IMR-90 (cell line): ENCODE data around the gene PLA2G15. TPM values are rescaled to one million over a fixed set of nuclear protein-coding genes. Genes with fewer than 3 reads are reported as not detected.

ENCODE experiments used
- USF2 ChIP-seq: fragments of 150-350 bp; IDR thresholded peaks from 2 replicates; pipeline ENCODE4 v1.6.1; 2017; ENCODE audit warnings: mild to moderate bottlenecking, antibody characterized with exemption, low read length, low read depth
- polyA plus RNA-seq, 3 experiments: library from polyadenylated mRNA; depleted of rRNA; stranded (reverse); fragments of >200 nt; gene quantifications; 2 replicates each; pipeline ENCODE4 v1.2.3, GENCODE V29; 2012; ENCODE audit warnings: low replicate concordance in 1 of 3
- total RNA-seq: library from RNA; depleted of rRNA; stranded (reverse); fragments of >200 nt; gene quantifications from 2 replicates; pipeline ENCODE4 v1.2.3, GENCODE V29; 2012

The PLA2G15 gene
- total and polyA plus RNA-seq, 2 of the 4 experiments (the other 2 are of a cell fraction): 19.5 to 31.7 TPM

- TF ChIP-seq USF2: no peak
These were observed 18.5 kb downstream of the PLA2G15 start (continued) for GRCh38 chr16:68263559-68264127.
